ENCODE results near the gene LHB.

Gene LHB

GRCh38 chr19:48989701-48990291 lies 27.1 kb downstream of the LHB start:
- Histone ChIP-seq H3K4me1 (ENCODE audit: insufficient read depth, low read length) (peaks cover 8% of the 10 kb centered on the region; the same call in 1 of the 2 replicates), H3K9ac (ENCODE audit: low read depth, low read length) (no peak overlapping the region), H3K9me3 (ENCODE audit: control insufficient read depth, insufficient read depth, low read length) (no peaks in the 10 kb centered on the region), H3K36me3 (ENCODE audit: insufficient read depth, low read length) (peaks cover 10% of the 10 kb centered on the region)

GRCh38 chr19:48988860-48989259 lies 28.0 kb downstream of the LHB start:
- no peaks in the 10 kb centered on the region for H3K9me3 ChIP-seq (ENCODE audit: control insufficient read depth, insufficient read depth, low read length)
- peaks cover 10% of the 10 kb centered on the region for H3K36me3 ChIP-seq (ENCODE audit: insufficient read depth, low read length)
- H3K4me1 ChIP-seq (ENCODE audit: insufficient read depth, low read length) = peaks cover 8% of the 10 kb centered on the region; the same call in 1 of the 2 replicates
- no peak overlapping the region for H3K9ac ChIP-seq (ENCODE audit: low read depth, low read length)

- H3K36me3 ChIP-seq (ENCODE audit: insufficient read depth, low read length) = peaks cover 10% of the 10 kb centered on the region
- H3K9me3 ChIP-seq (ENCODE audit: control insufficient read depth, insufficient read depth, low read length) = no peaks in the 10 kb centered on the region
- peaks cover 8% of the 10 kb centered on the region; the same call in 1 of the 2 replicates for H3K4me1 ChIP-seq (ENCODE audit: insufficient read depth, low read length)
- H3K9ac ChIP-seq (ENCODE audit: low read depth, low read length) = no peak overlapping the region
Measured at GRCh38 chr19:48988286-48988685, 28.6 kb downstream of the LHB start.

GRCh38 chr19:48987323-48987722 lies 29.6 kb downstream of the LHB start:
- Histone ChIP-seq H3K36me3 (ENCODE audit: insufficient read depth, low read length) (peaks cover 10% of the 10 kb centered on the region), H3K9me3 (ENCODE audit: control insufficient read depth, insufficient read depth, low read length) (no peaks in the 10 kb centered on the region), H3K4me1 (ENCODE audit: insufficient read depth, low read length) (peaks cover 8% of the 10 kb centered on the region; the same call in 1 of the 2 replicates), H3K9ac (ENCODE audit: low read depth, low read length) (no peak overlapping the region)

- no peak overlapping the region for H3K9ac ChIP-seq (ENCODE audit: low read depth, low read length)
- H3K9me3 ChIP-seq (ENCODE audit: control insufficient read depth, insufficient read depth, low read length) = no peaks in the 10 kb centered on the region
- peaks cover 10% of the 10 kb centered on the region for H3K36me3 ChIP-seq (ENCODE audit: insufficient read depth, low read length)
- 0 out of 2 replicates have a peak, but pooled peaks cover 3% of the 10 kb centered on the region for H3K4me1 ChIP-seq (ENCODE audit: insufficient read depth, low read length)
Measured at GRCh38 chr19:48986211-48986610, 30.7 kb downstream of the LHB start.

GRCh38 chr19:48985711-48986110 lies 31.2 kb downstream of the LHB start:
- H3K36me3 ChIP-seq (ENCODE audit: insufficient read depth, low read length) = peaks cover 10% of the 10 kb centered on the region
- H3K4me1 ChIP-seq (ENCODE audit: insufficient read depth, low read length) = 0 out of 2 replicates have a peak, but pooled peaks cover 3% of the 10 kb centered on the region
- H3K9me3 ChIP-seq (ENCODE audit: control insufficient read depth, insufficient read depth, low read length) = no peaks in the 10 kb centered on the region
- H3K9ac ChIP-seq (ENCODE audit: low read depth, low read length) = no peak overlapping the region

- H3K4me1 ChIP-seq (ENCODE audit: insufficient read depth, low read length) = no peaks in the 10 kb centered on the region
- no peaks in the 10 kb centered on the region for H3K9me3 ChIP-seq (ENCODE audit: control insufficient read depth, insufficient read depth, low read length)
- peaks cover 6% of the 10 kb centered on the region for H3K36me3 ChIP-seq (ENCODE audit: insufficient read depth, low read length)
- no peak overlapping the region for H3K9ac ChIP-seq (ENCODE audit: low read depth, low read length)
Measured at GRCh38 chr19:48982280-48982679, 34.6 kb downstream of the LHB start.

- Histone ChIP-seq H3K36me3 (ENCODE audit: insufficient read depth, low read length) (peaks cover 9% of the 10 kb centered on the region), H3K9ac (ENCODE audit: low read depth, low read length) (no peak overlapping the region), H3K9me3 (ENCODE audit: control insufficient read depth, insufficient read depth, low read length) (no peaks in the 10 kb centered on the region), H3K4me1 (ENCODE audit: insufficient read depth, low read length) (no peaks in the 10 kb centered on the region)
Measured at GRCh38 chr19:48977061-48977460, 39.8 kb downstream of the LHB start.

GRCh38 chr19:48975947-48976847 lies 40.7 kb downstream of the LHB start:
- Histone ChIP-seq H3K4me1 (ENCODE audit: insufficient read depth, low read length) (no peaks in the 10 kb centered on the region), H3K9me3 (ENCODE audit: control insufficient read depth, insufficient read depth, low read length) (no peaks in the 10 kb centered on the region), H3K36me3 (ENCODE audit: insufficient read depth, low read length) (peaks cover 9% of the 10 kb centered on the region), H3K9ac (ENCODE audit: low read depth, low read length) (no peak overlapping the region)

GRCh38 chr19:48970923-48971395 lies 45.9 kb downstream of the LHB start:
- peaks cover 4% of the 10 kb centered on the region; the same call in 1 of the 2 replicates for H3K9me3 ChIP-seq (ENCODE audit: control insufficient read depth, insufficient read depth, low read length)
- H3K4me1 ChIP-seq (ENCODE audit: insufficient read depth, low read length) = no peaks in the 10 kb centered on the region; the same call in 1 of the 2 replicates
- H3K9ac ChIP-seq (ENCODE audit: low read depth, low read length) = no peak overlapping the region
- H3K36me3 ChIP-seq (ENCODE audit: insufficient read depth, low read length) = peaks cover 14% of the 10 kb centered on the region

- H3K9me3 ChIP-seq (ENCODE audit: control insufficient read depth, insufficient read depth, low read length) = peaks cover 4% of the 10 kb centered on the region; the same call in 1 of the 2 replicates
- no peaks in the 10 kb centered on the region; the same call in 1 of the 2 replicates for H3K4me1 ChIP-seq (ENCODE audit: insufficient read depth, low read length)
- no peak overlapping the region for H3K9ac ChIP-seq (ENCODE audit: low read depth, low read length)
- peaks cover 15% of the 10 kb centered on the region for H3K36me3 ChIP-seq (ENCODE audit: insufficient read depth, low read length)
Measured at GRCh38 chr19:48970139-48970766, 46.6 kb downstream of the LHB start.

GRCh38 chr19:48969276-48970138 lies 47.4 kb downstream of the LHB start:
- Histone ChIP-seq H3K9me3 (ENCODE audit: control insufficient read depth, insufficient read depth, low read length) (peaks cover 4% of the 10 kb centered on the region; the same call in 1 of the 2 replicates), H3K36me3 (ENCODE audit: insufficient read depth, low read length) (peaks cover 15% of the 10 kb centered on the region), H3K4me1 (ENCODE audit: insufficient read depth, low read length) (no peaks in the 10 kb centered on the region; the same call in 1 of the 2 replicates), H3K9ac (ENCODE audit: low read depth, low read length) (no peak overlapping the region)

- Histone ChIP-seq H3K9me3 (ENCODE audit: control insufficient read depth, insufficient read depth, low read length) (peaks cover 4% of the 10 kb centered on the region; the same call in 1 of the 2 replicates), H3K4me1 (ENCODE audit: insufficient read depth, low read length) (no peaks in the 10 kb centered on the region; the same call in 1 of the 2 replicates), H3K36me3 (ENCODE audit: insufficient read depth, low read length) (peaks cover 10% of the 10 kb centered on the region), H3K9ac (ENCODE audit: low read depth, low read length) (no peak overlapping the region)
Measured at GRCh38 chr19:48968813-48969218, 48.1 kb downstream of the LHB start.
